ENCODE results near the gene KCNQ4. TPM values are rescaled to one million over a fixed set of nuclear protein-coding genes. Genes with fewer than 3 reads are reported as not detected.

Gene KCNQ4
- total and polyA plus RNA-seq, 2 of the 8 experiments (the other 6 are each of a cell fraction or from before 2014, with no cell fraction given), result 2.2 to 3.9 TPM

DNA sequence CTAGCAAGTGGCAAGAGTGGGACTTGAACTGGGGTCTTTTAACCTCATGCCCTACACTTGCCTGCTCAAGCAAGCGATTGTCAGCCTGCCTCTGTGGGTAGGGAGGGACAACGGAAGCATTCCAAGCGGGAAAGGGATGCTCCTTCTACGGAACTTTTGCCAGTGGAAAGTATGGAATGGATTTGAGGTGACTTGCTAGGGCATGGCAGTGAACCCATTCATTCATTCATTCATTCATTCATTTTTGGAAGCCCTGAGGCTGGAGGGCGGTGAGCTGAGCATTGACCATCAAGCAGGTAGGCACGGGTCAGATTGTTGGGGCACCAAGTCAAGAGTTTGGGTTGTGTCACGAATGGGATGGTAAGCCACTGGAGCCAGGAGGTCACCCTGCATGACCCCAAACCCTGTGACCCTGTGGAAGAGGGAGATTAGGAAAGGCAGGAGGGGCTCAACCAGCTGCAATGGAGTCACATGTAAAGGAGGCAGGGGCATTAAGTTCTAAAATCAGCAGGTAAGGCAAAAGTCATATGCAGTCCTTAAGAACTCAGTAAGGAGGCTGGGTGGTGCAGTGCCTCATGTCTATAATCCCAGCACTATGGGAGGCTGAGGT is 90.4 kb downstream of the KCNQ4 start:
- Histone ChIP-seq H3K56ac (replicated peaks; ENCODE audit: insufficient read length, low read depth, low read length) (no peak overlapping the region), H3K27me3 (replicated peaks in 1 of 4; ENCODE audit: control insufficient read depth in 3 of 4, extremely low read depth in 1 of 4, insufficient read depth in 3 of 4, low read length in 3 of 4) (no peaks in the 10 kb centered on the region), H4K8ac (ENCODE audit: extremely low read depth, insufficient read depth, low read length) (no peak overlapping the region), H3K4me2 (ENCODE audit: insufficient read depth in 1 of 2, low read depth in 2 of 2, low read length in 2 of 2) (no peak overlapping the region), H3K9me3 (ENCODE audit: insufficient read depth in 2 of 2, low read depth in 1 of 2, low read length in 1 of 2) (peaks cover 5 to 6% of the 10 kb centered on the region in 2 experiments; a peak in 3 of 4 replicates), H3K27ac (ENCODE audit: low read depth, low read length) (no peak overlapping the region), H3K4ac (replicated peaks; ENCODE audit: insufficient read length, low read depth, low read length) (no peak overlapping the region), H3K4me3 (ENCODE audit: extremely low read depth in 1 of 4, insufficient read depth in 2 of 4, low read depth in 3 of 4, low read length in 4 of 4) (no peak overlapping the region), H3K23me2 (ENCODE audit: low read depth, low read length) (no peaks in the 10 kb centered on the region), H2BK120ac (replicated peaks; ENCODE audit: low read depth, low read length) (no peak overlapping the region), H3K79me2 (ENCODE audit: control insufficient read depth in 1 of 2, insufficient read depth in 2 of 2, low read length in 2 of 2) (no peaks in the 10 kb centered on the region), H4K5ac (ENCODE audit: insufficient read length, low read depth, low read length) (no peak overlapping the region), H2BK15ac (ENCODE audit: low read length) (no peak overlapping the region), H2AK5ac (ENCODE audit: low read depth, low read length) (no peak overlapping the region), H2BK20ac (ENCODE audit: low read length) (no peak overlapping the region), H3K14ac (ENCODE audit: insufficient read length) (no peak overlapping the region), H2AFZ (ENCODE audit: low read length) (no peak overlapping the region), H3K36me3 (ENCODE audit: control insufficient read depth in 2 of 4, insufficient read depth in 4 of 4, low read length in 3 of 4) (no peaks in the 10 kb centered on the region), H3K79me1 (ENCODE audit: low read depth, low read length) (no peaks in the 10 kb centered on the region), H3K18ac (ENCODE audit: extremely low read depth, low read length) (no peak overlapping the region), H4K20me1 (replicated peaks in 1 of 2; ENCODE audit: control insufficient read depth in 1 of 2, insufficient read depth in 2 of 2, low read length in 2 of 2) (no peaks in the 10 kb centered on the region), H3K9ac (replicated peaks in 1 of 4; ENCODE audit: extremely low read depth in 1 of 4, low read depth in 3 of 4, low read length in 3 of 4) (no peak overlapping the region), H3K23ac (ENCODE audit: insufficient read length) (no peak overlapping the region), H2BK5ac (ENCODE audit: low read depth, low read length) (no peak overlapping the region), H3K4me1 (replicated peaks in 1 of 4; ENCODE audit: control insufficient read depth in 3 of 4, insufficient read depth in 4 of 4, low read length in 3 of 4) (peaks cover 0 to 6% (median 3%) of the 10 kb centered on the region in 4 experiments; a peak in 3 of 7 replicates), H4K91ac (replicated peaks; ENCODE audit: insufficient read length, low read length) (no peak overlapping the region), H2BK12ac (ENCODE audit: low read depth, low read length) (no peak overlapping the region)
- WGBS, 2 experiments (ENCODE audit: extremely low coverage in 1 of 2, insufficient coverage in 1 of 2, insufficient read length in 1 of 2, insufficient replicate concordance in 2 of 2, low coverage in 1 of 2, low lambda C conversion rate in 2 of 2, missing lambda C conversion rate in 1 of 2), result 89% methylated on average over 7 of the region's 7 CpGs; no CpG with 5 or more reads in 1 of the 2 experiments
- DNase-seq (ENCODE audit: low read depth in 1 of 2, low spot score in 2 of 2), result no peak
- no peak for FAIRE-seq
- POLR2A ChIA-PET (ENCODE audit: partially characterized antibody), result interaction anchor here (0.9 kb wide), 1 partner anchor 13 kb away, joined by 3 read pairs; no protein-coding TSS in a partner anchor
- TF ChIP-seq SP4 (IDR thresholded peaks at IDR 0.05; ENCODE audit: low read length) (no peak), HDAC2 (IDR thresholded peaks at IDR 0.05; ENCODE audit: borderline replicate concordance in 1 of 2, low read depth in 2 of 2, low read length in 2 of 2) (no peak)
- CTCF ChIA-PET (ENCODE audit: partially characterized antibody), result interaction anchor here (0.6 to 8.0 kb wide), 3 partner anchors 12 to 78 kb away, joined by 3 to 83 read pairs (median 6); partner anchors contain the start of gene CITED4
